Astrocyte (in vitro differentiated cells and primary cell): ENCODE results near the gene IFI44. TPM values are rescaled to one million over a fixed set of nuclear protein-coding genes. Genes with fewer than 3 reads are reported as not detected.

Experiments
- DNase-seq: peaks from one replicate; pipeline ENCODE4 v3.0.0-alpha.2; 2010; ENCODE audit warnings: low read depth
- FAIRE-seq: peaks from 2 replicates; lab custom pipeline; 2011; peaks lifted over from hg19 to GRCh38; lab: Jason Lieb, UNC
- H2AFZ ChIP-seq: 2 replicates; pipeline ENCODE4 v1.6.0; 2012; ENCODE audit warnings: low read depth, low read length, inconsistent platforms
- H3K27ac ChIP-seq: 2 replicates; pipeline ENCODE4 v1.5.1; 2011; ENCODE audit warnings: low read depth, low read length, inconsistent platforms
- H3K27me3 ChIP-seq: 2 replicates; pipeline ENCODE4 v1.6.0; 2011; ENCODE audit warnings: low read length, inconsistent platforms; ENCODE audit not compliant: insufficient read depth
- H3K36me3 ChIP-seq: 2 replicates; pipeline ENCODE4 v1.5.1; 2011; ENCODE audit warnings: low read length, inconsistent platforms; ENCODE audit not compliant: insufficient read depth
- H3K4me1 ChIP-seq: 2 replicates; pipeline ENCODE4 v1.5.1; 2011; ENCODE audit warnings: low read length, inconsistent platforms; ENCODE audit not compliant: insufficient read depth
- H3K4me2 ChIP-seq: 2 replicates; pipeline ENCODE4 v1.6.0; 2012; ENCODE audit warnings: low read length, inconsistent platforms
- H3K4me3 ChIP-seq: 2 replicates; pipeline ENCODE4 v1.5.1; 2011; ENCODE audit warnings: low read depth, mild to moderate bottlenecking, low read length, inconsistent platforms; ENCODE audit not compliant: insufficient read depth
- H3K79me2 ChIP-seq: 2 replicates; pipeline ENCODE4 v1.6.0; 2012; ENCODE audit warnings: mild to moderate bottlenecking, low read length, inconsistent platforms; ENCODE audit not compliant: insufficient read depth
- H3K9ac ChIP-seq: 2 replicates; pipeline ENCODE4 v1.6.0; 2012; ENCODE audit warnings: mild to moderate bottlenecking, low read length, inconsistent platforms
- H3K9me3 ChIP-seq: 2 replicates; pipeline ENCODE4 v1.5.1; 2012; ENCODE audit warnings: low read depth, mild to moderate bottlenecking, low read length, inconsistent platforms; ENCODE audit not compliant: insufficient read depth
- H4K20me1 ChIP-seq: 2 replicates; pipeline ENCODE4 v1.6.0; 2012; ENCODE audit warnings: low read length, inconsistent platforms; ENCODE audit not compliant: insufficient read depth
- H3K27ac Mint-ChIP-seq: one replicate; pipeline ENCODE4 v1.8.0; 2021; ENCODE audit warnings: mild to moderate bottlenecking, mixed read lengths; ENCODE audit not compliant: unreplicated experiment
- H3K27me3 Mint-ChIP-seq: one replicate; pipeline ENCODE4 v1.8.0; 2021; ENCODE audit warnings: low read depth, mixed read lengths; ENCODE audit not compliant: unreplicated experiment
- H3K36me3 Mint-ChIP-seq: one replicate; pipeline ENCODE4 v1.8.0; 2021; ENCODE audit warnings: low read depth, mixed read lengths; ENCODE audit not compliant: unreplicated experiment
- H3K4me1 Mint-ChIP-seq: one replicate; pipeline ENCODE4 v1.8.0; 2021; ENCODE audit warnings: low read depth, mixed read lengths; ENCODE audit not compliant: unreplicated experiment
- H3K4me3 Mint-ChIP-seq: one replicate; pipeline ENCODE4 v1.8.0; 2021; ENCODE audit warnings: mild to moderate bottlenecking, moderate library complexity, mixed read lengths; ENCODE audit not compliant: unreplicated experiment
- H3K9me3 Mint-ChIP-seq: one replicate; pipeline ENCODE4 v1.8.0; 2021; ENCODE audit warnings: mild to moderate bottlenecking, mixed read lengths; ENCODE audit not compliant: unreplicated experiment
- CTCF ChIP-seq: IDR thresholded peaks from 2 replicates; pipeline ENCODE4 v1.5.1; 2011; ENCODE audit warnings: low read depth, mild to moderate bottlenecking, inconsistent platforms, low read length, moderate library complexity; ENCODE audit not compliant: insufficient read depth
- EZH2 ChIP-seq: IDR thresholded peaks from 2 replicates; pipeline ENCODE4 v1.6.1; 2012; ENCODE audit warnings: mild to moderate bottlenecking, low read length, inconsistent platforms; ENCODE audit not compliant: insufficient read depth
- total RNA-seq: library from RNA; stranded (reverse); gene quantifications from 2 replicates; pipeline ENCODE4 v1.2.1, GENCODE V29; 2021

IFI44 gene
- total RNA-seq, 1 donor from 2014 or later: 144 TPM

DNA sequence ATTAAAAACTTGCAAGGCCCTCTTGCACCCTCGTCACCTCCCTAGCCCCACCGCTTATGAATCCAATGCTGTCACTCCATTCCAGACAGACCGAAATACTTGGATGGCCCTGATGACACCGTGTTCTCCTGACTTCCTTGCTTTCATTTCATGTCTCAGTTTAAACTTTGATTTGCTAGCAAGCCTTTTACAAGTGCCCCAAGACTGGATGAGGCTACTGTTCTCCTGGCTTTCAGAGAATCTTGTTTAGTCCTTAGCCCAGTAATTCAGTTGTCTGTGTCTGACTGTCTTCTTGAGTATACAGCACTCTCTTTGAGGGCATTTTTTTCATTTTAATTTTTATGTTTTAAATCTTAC lies 30.2 kb upstream of the IFI44 start:
- Histone ChIP-seq H3K4me3 (no peak overlapping the region), H3K9me3 (no peaks in the 10 kb centered on the region), H3K4me2 (peak overlapping the region; percentile 77), H2AFZ (peak overlapping the region; percentile 51), H3K4me1 (peaks cover 14% of the 10 kb centered on the region), H3K79me2 (no peaks in the 10 kb centered on the region), H3K27me3 (no peaks in the 10 kb centered on the region), H3K27ac (no peak overlapping the region), H3K36me3 (no peaks in the 10 kb centered on the region), H4K20me1 (no peaks in the 10 kb centered on the region), H3K9ac (peak overlapping the region; percentile 50)
- peak; percentile 56 for FAIRE-seq
- peaks cover 14% of the 10 kb centered on the region for H3K36me3 Mint-ChIP-seq
- H3K4me3 Mint-ChIP-seq: peak overlapping the region; percentile 93
- no peak for DNase-seq
- no peaks in the 10 kb centered on the region for H3K27me3 Mint-ChIP-seq
- peaks cover 23% of the 10 kb centered on the region for H3K4me1 Mint-ChIP-seq
- H3K9me3 Mint-ChIP-seq: no peaks in the 10 kb centered on the region
- H3K27ac Mint-ChIP-seq: peak overlapping the region; percentile 87
- TF ChIP-seq CTCF (no peak), EZH2 (no peak)

GRCh38 chr1:78619803-78620579 lies 29.6 kb upstream of the IFI44 start, which contains the start of gene IFI44L:
IFI44L (plus strand) TSS chr1:78620448; CDS start chr1:78627916, 7,468 bp downstream.
- Histone ChIP-seq H3K36me3 (no peaks in the 10 kb centered on the region), H3K9ac (peak within 1 kb of the TSS; percentile 50), H3K27me3 (no peaks in the 10 kb centered on the region), H3K79me2 (no peaks in the 10 kb centered on the region), H4K20me1 (no peaks in the 10 kb centered on the region), H2AFZ (peak within 1 kb of the TSS; percentile 51), H3K4me3 (peak within 1 kb of the TSS; percentile 51), H3K4me2 (peak within 1 kb of the TSS; percentile 77), H3K27ac (peak within 1 kb of the TSS; percentile 26), H3K4me1 (peaks cover 14% of the 10 kb centered on the region), H3K9me3 (no peaks in the 10 kb centered on the region)
- peak within 1 kb of the TSS; percentile 93 for H3K4me3 Mint-ChIP-seq
- peaks cover 25% of the 10 kb centered on the region for H3K4me1 Mint-ChIP-seq
- peak within 1 kb of the TSS; percentile 87 for H3K27ac Mint-ChIP-seq
- no peaks in the 10 kb centered on the region for H3K9me3 Mint-ChIP-seq
- peak; percentile 61 for DNase-seq
- FAIRE-seq: no peak
- H3K36me3 Mint-ChIP-seq: peaks cover 19% of the 10 kb centered on the region
- no peaks in the 10 kb centered on the region for H3K27me3 Mint-ChIP-seq
- TF ChIP-seq CTCF (no peak), EZH2 (no peak)

- H2AFZ ChIP-seq: peak overlapping the region; percentile 51
- peak overlapping the region; percentile 50 for H3K9ac ChIP-seq
- peak overlapping the region; percentile 87 for H3K27ac Mint-ChIP-seq
These were observed 29.0 kb upstream of the IFI44 start for GRCh38 chr1:78620666-78621065.

More at GRCh38 chr1:78620666-78621065, 29.0 kb upstream of the IFI44 start:
- FAIRE-seq (no peak), DNase-seq (no peak)
- H3K79me2 ChIP-seq: no peaks in the 10 kb centered on the region
- H3K36me3 Mint-ChIP-seq: peaks cover 21% of the 10 kb centered on the region
- no peaks in the 10 kb centered on the region for H3K36me3 ChIP-seq
- no peaks in the 10 kb centered on the region for H3K27me3 ChIP-seq
- H3K27me3 Mint-ChIP-seq: no peaks in the 10 kb centered on the region
- no peaks in the 10 kb centered on the region for H3K9me3 ChIP-seq
- H3K4me2 ChIP-seq: peak overlapping the region; percentile 77
- no peaks in the 10 kb centered on the region for H4K20me1 ChIP-seq
- peak overlapping the region; percentile 51 for H3K4me3 ChIP-seq
- H3K4me1 Mint-ChIP-seq: peaks cover 26% of the 10 kb centered on the region
- peaks cover 14% of the 10 kb centered on the region for H3K4me1 ChIP-seq
- no peak overlapping the region for H3K27ac ChIP-seq
- peak overlapping the region; percentile 93 for H3K4me3 Mint-ChIP-seq
- no peaks in the 10 kb centered on the region for H3K9me3 Mint-ChIP-seq
- TF ChIP-seq EZH2 (no peak), CTCF (no peak)
